Measurements from ENCODE around the gene CYP27A1.

GRCh38 chr2:218732761-218733158 is 49.2 kb upstream of the CYP27A1 start:
- TF ChIP-seq CTCF (IDR thresholded peaks at IDR 0.05) = no peak
- no peak for TF ChIP-seq POLR2A (IDR thresholded peaks at IDR 0.05)
